Posterior vena cava (tissue), 2 donors: ENCODE results near the gene STAT5A. TPM values are rescaled to one million over a fixed set of nuclear protein-coding genes. Genes with fewer than 3 reads are reported as not detected.
A peak's percentile ranks its signal among the peaks of the same experiment; 100 is the strongest.
"Not testable (repeated sequence)": the region's sequence is repeated elsewhere in the genome, so short reads cannot be mapped to it uniquely, and the experiment has no call there.

ENCODE experiments used
- DNase-seq: peaks from one replicate; pipeline ENCODE4 v3.0.0-alpha.2; 2020; ENCODE audit warnings: low spot score
- intact Hi-C, 2 donors: fragments of 100-400 bp; cut with DNase I; formaldehyde crosslinking; loops; one replicate each; pipeline versions ENCODE4 v1.14.1 to v1.14.2; 2022 to 2023
- total RNA-seq, 2 donors: library from RNA; stranded (reverse); fragmentation: NEBNext Ultra II Directional; extraction: Animal tissue kit (Norgen Biotek cat#: 25700); gene quantifications; one replicate each; pipeline ENCODE4 v1.2.1, GENCODE V29; 2021
- donor health status: DM: yes; HTN: yes; CAD: no.
- donor health status: DM: yes; HTN: yes; CAD: no.

STAT5A gene
- total RNA-seq, 2 donors from 2014 or later: 30.7 to 37.6 TPM

- intact Hi-C loops: no loop called here
- no peak for DNase-seq
These were observed 15.4 kb downstream of the STAT5A start for GRCh38 chr17:42303694-42304093.

DNA sequence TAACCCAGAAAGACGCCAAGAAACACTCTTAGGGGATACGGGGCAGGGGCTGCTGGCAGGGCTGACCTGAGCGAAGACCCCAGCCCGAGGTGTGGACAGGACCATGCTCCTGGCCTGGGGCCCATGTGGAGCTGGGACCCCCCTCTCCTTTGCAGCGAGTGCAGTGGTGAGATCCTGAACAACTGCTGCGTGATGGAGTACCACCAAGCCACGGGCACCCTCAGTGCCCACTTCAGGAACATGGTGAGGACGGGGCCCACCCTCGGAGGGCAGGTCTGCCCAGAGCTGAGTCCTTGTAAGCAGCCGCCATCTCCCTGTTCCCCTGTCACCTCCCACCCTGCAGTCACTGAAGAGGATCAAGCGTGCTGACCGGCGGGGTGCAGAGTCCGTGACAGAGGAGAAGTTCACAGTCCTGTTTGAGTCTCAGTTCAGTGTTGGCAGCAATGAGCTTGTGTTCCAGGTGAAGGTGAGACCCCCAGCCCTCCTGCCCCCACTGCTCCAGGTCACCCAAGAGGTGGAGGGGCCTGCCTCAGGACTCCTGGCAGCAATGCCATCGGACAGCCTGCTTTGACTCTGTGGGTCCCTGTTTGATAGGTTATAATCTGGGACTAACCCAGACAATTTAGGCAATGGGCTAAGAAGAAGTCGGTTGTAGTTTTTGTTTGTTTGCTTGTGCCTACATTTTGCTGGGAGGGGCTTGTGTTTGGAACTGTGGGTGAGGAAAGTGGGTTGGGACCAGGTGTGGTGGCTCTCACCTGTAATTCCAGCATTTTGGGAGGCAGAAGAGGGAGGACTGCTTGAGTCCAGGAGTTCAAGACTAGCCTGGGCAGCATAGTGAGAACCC is 16.1 kb downstream of the STAT5A start:
- no peak for DNase-seq
- intact Hi-C loops: loop anchor here in 1 of 2 donors (1.0 kb wide), 1 partner anchor 13 kb away; no protein-coding TSS in a partner anchor

GRCh38 chr17:42305031-42305330 is 16.7 kb downstream of the STAT5A start:
- DNase-seq: not testable (repeated sequence)
- intact Hi-C loops: loop anchor here in 1 of 2 donors (1.0 kb wide), 1 partner anchor 12 kb away; no protein-coding TSS in a partner anchor

DNA sequence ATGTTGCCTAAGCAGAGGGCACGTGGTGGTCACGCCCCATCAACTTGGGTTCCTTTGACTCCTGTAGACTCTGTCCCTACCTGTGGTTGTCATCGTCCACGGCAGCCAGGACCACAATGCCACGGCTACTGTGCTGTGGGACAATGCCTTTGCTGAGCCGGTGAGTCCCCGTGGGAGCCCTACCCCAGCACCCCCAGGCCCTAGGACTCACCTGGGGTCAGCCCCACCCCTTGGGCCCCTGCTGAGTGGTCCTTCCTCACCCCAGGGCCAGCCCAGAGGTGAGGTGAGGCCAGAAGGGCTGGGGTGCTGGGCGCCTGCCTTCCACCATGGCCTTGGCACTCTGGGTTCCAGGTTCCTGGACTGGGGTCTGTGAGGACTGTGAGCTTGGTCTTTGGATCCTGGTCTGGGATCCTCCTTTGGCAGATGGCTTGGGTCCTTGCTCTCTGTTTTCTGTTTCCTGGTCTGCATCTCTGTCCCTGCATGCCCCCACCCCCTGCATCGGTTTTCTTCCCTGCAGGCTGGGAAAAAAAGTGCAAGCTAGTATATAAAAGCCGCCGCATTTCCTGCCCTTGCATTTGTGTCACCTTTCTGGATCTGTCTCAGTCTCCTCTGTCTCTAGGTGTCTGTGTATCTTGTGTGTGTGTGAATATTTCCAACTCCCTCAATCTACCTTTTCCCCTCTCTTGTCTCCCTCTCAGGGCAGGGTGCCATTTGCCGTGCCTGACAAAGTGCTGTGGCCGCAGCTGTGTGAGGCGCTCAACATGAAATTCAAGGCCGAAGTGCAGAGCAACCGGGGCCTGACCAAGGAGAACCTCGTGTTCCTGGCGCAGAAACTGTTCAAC is 17.5 kb downstream of the STAT5A start:
- intact Hi-C loops: loop anchor here in 1 of 2 donors (1.0 kb wide), 1 partner anchor 12 kb away; no protein-coding TSS in a partner anchor
- no peak for DNase-seq

DNA sequence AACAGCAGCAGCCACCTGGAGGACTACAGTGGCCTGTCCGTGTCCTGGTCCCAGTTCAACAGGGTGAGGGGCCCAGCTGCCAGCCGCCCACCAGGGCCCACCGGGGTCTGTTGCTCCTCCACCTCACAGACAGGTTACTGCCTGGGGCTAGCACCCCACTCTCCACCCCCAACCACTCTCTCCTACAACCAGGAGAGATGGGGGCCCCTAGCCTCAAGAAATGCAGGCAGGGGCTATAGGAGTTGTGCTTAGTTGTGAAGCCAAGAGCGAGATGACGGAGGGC is 18.0 kb downstream of the STAT5A start:
- intact Hi-C loops: no loop called here
- DNase-seq: no peak

DNA sequence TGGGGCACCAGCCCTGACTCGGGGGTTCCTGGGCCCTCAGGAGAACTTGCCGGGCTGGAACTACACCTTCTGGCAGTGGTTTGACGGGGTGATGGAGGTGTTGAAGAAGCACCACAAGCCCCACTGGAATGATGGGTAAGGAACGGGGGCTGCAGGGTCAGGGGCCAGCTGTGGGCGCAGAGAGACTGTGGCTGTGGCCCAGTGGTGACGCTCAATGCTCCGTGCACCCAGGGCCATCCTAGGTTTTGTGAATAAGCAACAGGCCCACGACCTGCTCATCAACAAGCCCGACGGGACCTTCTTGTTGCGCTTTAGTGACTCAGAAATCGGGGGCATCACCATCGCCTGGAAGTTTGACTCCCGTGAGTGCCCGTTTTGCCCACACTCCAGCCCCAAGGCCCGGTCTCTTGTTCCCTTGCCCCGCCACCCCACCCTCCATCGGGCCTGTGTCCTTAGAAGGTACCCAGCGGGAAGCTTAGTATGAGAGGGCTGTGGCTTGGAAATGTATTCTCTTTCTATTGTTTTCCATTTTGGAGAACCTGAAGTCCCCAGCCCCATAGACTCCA is 19.1 kb downstream of the STAT5A start:
- DNase-seq: no peak
- intact Hi-C loops: no loop called here

DNA sequence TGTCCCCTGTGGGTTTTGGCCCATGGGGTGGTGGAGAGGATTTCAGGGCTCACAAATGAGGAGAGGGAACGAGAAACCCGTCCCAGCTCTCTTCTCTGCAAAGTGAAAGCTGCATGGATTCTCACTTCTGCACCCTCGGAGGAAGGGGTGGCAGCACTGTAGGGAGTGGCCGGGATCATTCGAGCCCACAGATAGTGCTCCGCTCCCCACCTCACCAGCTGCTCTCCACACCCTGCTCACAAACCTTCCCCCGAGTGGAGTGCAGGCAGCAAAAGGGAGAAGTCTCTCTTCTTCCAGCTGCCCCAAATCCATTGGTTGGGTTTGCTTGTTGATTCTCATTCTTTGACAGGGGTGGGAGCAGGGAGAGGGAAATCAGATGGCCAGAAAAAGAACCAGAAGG is 20.1 kb downstream of the STAT5A start:
- intact Hi-C loops: no loop called here
- no peak for DNase-seq

- DNase-seq: no peak
- intact Hi-C loops: no loop called here
These were observed 20.8 kb downstream of the STAT5A start for GRCh38 chr17:42309142-42309541.

DNA sequence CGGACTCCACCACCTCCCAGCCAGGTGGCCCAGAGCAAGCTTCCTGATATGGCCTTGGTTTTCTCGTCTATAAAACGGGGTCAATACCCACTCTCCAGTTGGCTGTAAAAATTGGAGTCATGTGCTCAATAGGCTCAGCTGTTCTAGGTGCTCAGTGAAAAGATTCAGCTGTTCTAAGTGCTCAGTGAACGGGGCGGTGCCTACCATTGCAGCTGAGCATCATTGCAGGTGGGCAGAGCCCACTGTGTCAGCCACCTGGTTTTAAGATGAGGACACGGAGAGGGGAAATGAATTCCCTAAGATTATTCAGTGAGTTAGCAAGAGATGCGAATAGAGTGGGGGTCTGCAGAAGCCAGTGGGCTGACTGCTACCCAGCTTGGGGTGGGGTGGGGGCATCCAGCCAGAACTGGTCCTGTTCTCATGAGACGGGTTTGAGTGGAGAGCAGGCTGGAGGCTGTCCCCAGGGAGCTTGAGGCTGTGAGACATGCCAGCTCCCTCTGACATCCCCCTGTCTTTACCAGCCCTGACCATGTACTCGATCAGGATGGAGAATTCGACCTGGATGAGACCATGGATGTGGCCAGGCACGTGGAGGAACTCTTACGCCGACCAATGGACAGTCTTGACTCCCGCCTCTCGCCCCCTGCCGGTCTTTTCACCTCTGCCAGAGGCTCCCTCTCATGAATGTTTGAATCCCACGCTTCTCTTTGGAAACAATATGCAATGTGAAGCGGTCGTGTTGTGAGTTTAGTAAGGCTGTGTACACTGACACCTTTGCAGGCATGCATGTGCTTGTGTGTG is 21.9 kb downstream of the STAT5A start:
- no peak for DNase-seq
- intact Hi-C loops: no loop called here

DNA sequence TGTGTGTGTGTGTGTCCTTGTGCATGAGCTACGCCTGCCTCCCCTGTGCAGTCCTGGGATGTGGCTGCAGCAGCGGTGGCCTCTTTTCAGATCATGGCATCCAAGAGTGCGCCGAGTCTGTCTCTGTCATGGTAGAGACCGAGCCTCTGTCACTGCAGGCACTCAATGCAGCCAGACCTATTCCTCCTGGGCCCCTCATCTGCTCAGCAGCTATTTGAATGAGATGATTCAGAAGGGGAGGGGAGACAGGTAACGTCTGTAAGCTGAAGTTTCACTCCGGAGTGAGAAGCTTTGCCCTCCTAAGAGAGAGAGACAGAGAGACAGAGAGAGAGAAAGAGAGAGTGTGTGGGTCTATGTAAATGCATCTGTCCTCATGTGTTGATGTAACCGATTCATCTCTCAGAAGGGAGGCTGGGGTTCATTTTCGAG is 22.5 kb downstream of the STAT5A start:
- intact Hi-C loops: no loop called here
- DNase-seq: no peak

DNA sequence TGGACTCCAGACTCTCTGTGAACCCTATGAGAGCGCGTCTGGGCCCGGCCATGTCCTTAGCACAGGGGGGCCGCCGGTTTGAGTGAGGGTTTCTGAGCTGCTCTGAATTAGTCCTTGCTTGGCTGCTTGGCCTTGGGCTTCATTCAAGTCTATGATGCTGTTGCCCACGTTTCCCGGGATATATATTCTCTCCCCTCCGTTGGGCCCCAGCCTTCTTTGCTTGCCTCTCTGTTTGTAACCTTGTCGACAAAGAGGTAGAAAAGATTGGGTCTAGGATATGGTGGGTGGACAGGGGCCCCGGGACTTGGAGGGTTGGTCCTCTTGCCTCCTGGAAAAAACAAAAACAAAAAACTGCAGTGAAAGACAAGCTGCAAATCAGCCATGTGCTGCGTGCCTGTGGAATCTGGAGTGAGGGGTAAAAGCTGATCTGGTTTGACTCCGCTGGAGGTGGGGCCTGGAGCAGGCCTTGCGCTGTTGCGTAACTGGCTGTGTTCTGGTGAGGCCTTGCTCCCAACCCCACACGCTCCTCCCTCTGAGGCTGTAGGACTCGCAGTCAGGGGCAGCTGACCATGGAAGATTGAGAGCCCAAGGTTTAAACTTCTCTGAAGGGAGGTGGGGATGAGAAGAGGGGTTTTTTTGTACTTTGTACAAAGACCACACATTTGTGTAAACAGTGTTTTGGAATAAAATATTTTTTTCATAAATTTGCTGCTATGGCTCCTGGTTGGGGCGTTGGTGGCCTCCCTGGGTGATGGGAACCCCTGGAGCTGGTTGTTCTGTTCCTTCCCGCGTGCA is 23.1 kb downstream of the STAT5A start:
- intact Hi-C loops: no loop called here
- peak; percentile 96 for DNase-seq

- intact Hi-C loops: no loop called here
- DNase-seq: no peak
These were observed 23.7 kb downstream of the STAT5A start for GRCh38 chr17:42312035-42312284.

GRCh38 chr17:42312285-42313130 is 24.2 kb downstream of the STAT5A start:
- DNase-seq: peak; percentile 95
- intact Hi-C loops: no loop called here

- DNase-seq: no peak
- intact Hi-C loops: no loop called here
These were observed 25.1 kb downstream of the STAT5A start for GRCh38 chr17:42313389-42313772.

DNA sequence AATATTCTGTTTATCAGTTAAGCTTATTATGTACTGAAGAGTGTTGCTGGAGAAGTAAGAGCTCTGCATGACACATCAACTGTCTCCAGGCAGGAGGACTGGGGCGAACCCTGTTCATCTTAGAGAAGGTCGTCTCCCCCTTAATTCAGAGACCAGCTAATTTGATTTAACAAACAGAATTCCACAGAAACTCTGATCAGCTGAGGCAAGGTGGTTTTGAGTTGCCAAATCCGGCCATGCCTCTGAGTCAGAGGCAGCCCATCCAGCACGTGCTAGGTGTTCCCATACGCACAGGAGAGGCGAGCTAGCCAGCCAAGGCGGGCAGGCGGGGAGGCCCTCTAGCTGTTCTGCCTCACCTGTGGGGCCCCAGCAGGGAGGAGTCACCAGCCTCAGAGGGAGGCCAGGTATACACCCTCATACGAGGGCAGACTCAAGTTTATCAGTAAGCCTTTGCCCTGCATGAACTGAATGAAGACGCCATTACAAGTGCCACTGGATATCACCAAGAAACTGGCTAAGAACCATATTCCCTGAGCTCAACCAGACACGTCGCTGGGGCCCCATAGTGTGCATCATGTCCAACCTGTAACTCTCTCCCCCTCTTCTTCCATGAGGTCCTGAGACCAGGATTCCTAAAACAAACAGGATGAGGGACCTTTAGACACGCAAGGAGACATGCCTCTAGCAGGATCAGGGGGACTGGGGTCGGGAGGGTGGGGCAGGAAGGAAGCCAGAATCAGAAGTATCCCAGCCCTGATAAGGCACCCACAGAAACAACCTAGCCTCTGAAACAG is 25.7 kb downstream of the STAT5A start:
- intact Hi-C loops: no loop called here
- DNase-seq: no peak

DNA sequence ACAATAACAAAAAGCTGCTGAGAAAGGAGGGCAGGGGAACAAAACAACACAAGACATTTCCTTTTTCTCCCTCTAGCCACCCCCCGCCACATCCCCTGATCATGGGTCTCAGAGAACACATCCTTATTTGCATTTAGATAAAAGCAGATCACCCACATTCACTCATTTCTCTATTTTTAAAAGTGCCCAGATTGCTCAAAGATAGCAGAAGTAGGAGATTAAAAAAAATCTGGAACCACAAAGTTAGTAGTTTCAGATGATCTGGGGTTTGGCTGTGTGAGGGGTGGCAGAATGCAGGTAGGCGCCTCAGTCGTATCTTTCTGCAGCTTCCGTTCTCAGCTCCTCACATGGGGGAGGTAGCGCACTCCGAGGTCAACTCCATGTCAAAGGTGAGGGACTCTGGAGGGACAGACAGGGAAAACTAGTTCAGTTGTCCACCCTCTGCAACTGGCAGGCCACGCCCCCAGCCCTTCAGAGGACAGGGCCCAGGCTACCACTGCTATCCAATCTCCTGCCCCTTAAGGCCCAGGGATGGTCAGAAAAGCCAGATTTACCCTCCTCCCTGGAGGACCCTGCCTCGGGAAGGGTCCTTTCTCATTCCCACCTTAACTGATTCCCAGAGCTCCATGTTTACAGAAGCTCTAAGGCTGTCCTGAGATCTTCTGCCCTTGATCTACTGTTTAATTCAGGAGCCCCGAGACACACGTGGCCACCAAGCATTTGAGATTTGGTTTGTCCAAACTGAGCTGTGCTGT is 27.3 kb downstream of the STAT5A start:
- no peak for DNase-seq
- intact Hi-C loops: no loop called here

- no peak for DNase-seq
- intact Hi-C loops: loop anchor here in 1 of 2 donors (1.0 kb wide), 1 partner anchor 11 kb away; no protein-coding TSS in a partner anchor
These were observed 28.5 kb downstream of the STAT5A start for GRCh38 chr17:42316755-42317154.
